GM19452 (cell line): Measurements from ENCODE around the gene HS6ST2.

ENCODE experiments used
- ATAC-seq: cut with Tn5 transposase; IDR thresholded peaks from one replicate; pipeline ENCODE4 v1.9.1; 2021; ENCODE audit not compliant: unreplicated experiment

HS6ST2 gene

GRCh38 chrX:132624466-132624865, 334.0 kb downstream of the HS6ST2 start:
- no peak for ATAC-seq

GRCh38 chrX:132623942-132624341, 334.5 kb downstream of the HS6ST2 start:
- no peak for ATAC-seq

GRCh38 chrX:132623300-132623699, 335.1 kb downstream of the HS6ST2 start:
- no peak for ATAC-seq

GRCh38 chrX:132622130-132622529, 336.3 kb downstream of the HS6ST2 start:
- ATAC-seq: no peak

GRCh38 chrX:132618810-132619209, 339.6 kb downstream of the HS6ST2 start:
- ATAC-seq: no peak

- no peak for ATAC-seq
These were observed 342.9 kb downstream of the HS6ST2 start for GRCh38 chrX:132615391-132616131.

- ATAC-seq: no peak
These were observed 344.1 kb downstream of the HS6ST2 start for GRCh38 chrX:132614297-132614696.

GRCh38 chrX:132613801-132614200, 344.6 kb downstream of the HS6ST2 start:
- ATAC-seq: no peak

GRCh38 chrX:132612821-132613564, 345.4 kb downstream of the HS6ST2 start:
- no peak for ATAC-seq

- no peak for ATAC-seq
These were observed 347.9 kb downstream of the HS6ST2 start for GRCh38 chrX:132610536-132610935.

GRCh38 chrX:132609362-132609848, 349.0 kb downstream of the HS6ST2 start:
- no peak for ATAC-seq

- ATAC-seq: no peak
These were observed 354.6 kb downstream of the HS6ST2 start for GRCh38 chrX:132603700-132604286.

GRCh38 chrX:132602701-132603100, 355.7 kb downstream of the HS6ST2 start:
- no peak for ATAC-seq

- no peak for ATAC-seq
These were observed 363.4 kb downstream of the HS6ST2 start for GRCh38 chrX:132594999-132595398.

GRCh38 chrX:132594129-132594528, 364.3 kb downstream of the HS6ST2 start:
- ATAC-seq: no peak

GRCh38 chrX:132592880-132593279, 365.5 kb downstream of the HS6ST2 start:
- no peak for ATAC-seq

- no peak for ATAC-seq
These were observed 366.6 kb downstream of the HS6ST2 start for GRCh38 chrX:132591719-132592275.

GRCh38 chrX:132590350-132591026, 367.9 kb downstream of the HS6ST2 start:
- no peak for ATAC-seq

GRCh38 chrX:132584936-132585335, 373.5 kb downstream of the HS6ST2 start:
- ATAC-seq: no peak

- no peak for ATAC-seq
These were observed 381.5 kb downstream of the HS6ST2 start for GRCh38 chrX:132576939-132577338.
